GM18498 (cell line): Measurements from ENCODE around the gene F13B.
"Not testable (repeated sequence)": the region's sequence is repeated elsewhere in the genome, so short reads cannot be mapped to it uniquely, and the experiment has no call there.

Source experiments
- ATAC-seq: cut with Tn5 transposase; IDR thresholded peaks from one replicate; pipeline ENCODE4 v1.9.1; 2021; ENCODE audit warnings: mild to moderate bottlenecking, moderate library complexity; ENCODE audit not compliant: unreplicated experiment

Gene F13B

GRCh38 chr1:197042676-197043341, 24.3 kb downstream of the F13B start:
- ATAC-seq = no peak

- ATAC-seq = peak; percentile 94
These were observed 25.3 kb downstream of the F13B start for GRCh38 chr1:197041486-197042353.

GRCh38 chr1:197036861-197037260, 30.2 kb downstream of the F13B start:
- ATAC-seq = no peak

GRCh38 chr1:197034631-197035339, 32.3 kb downstream of the F13B start:
- not testable (repeated sequence) for ATAC-seq

- no peak for ATAC-seq
These were observed 37.3 kb downstream of the F13B start for GRCh38 chr1:197029749-197030148.

GRCh38 chr1:197027359-197027758, 39.7 kb downstream of the F13B start:
- ATAC-seq = no peak

- ATAC-seq = no peak
These were observed 42.6 kb downstream of the F13B start for GRCh38 chr1:197024460-197024859.

GRCh38 chr1:197021716-197022115, 45.3 kb downstream of the F13B start:
- ATAC-seq = no peak

GRCh38 chr1:197017558-197018146, 49.4 kb downstream of the F13B start:
- no peak for ATAC-seq

GRCh38 chr1:197016751-197017150, 50.3 kb downstream of the F13B start:
- ATAC-seq = no peak

- no peak for ATAC-seq
These were observed 53.8 kb downstream of the F13B start for GRCh38 chr1:197013234-197013633.

GRCh38 chr1:197011614-197012013, 55.4 kb downstream of the F13B start:
- no peak for ATAC-seq

GRCh38 chr1:197008861-197009260, 58.2 kb downstream of the F13B start:
- no peak for ATAC-seq

GRCh38 chr1:197003132-197003531, 63.9 kb downstream of the F13B start:
- ATAC-seq = no peak

- ATAC-seq = no peak
These were observed 65.2 kb downstream of the F13B start for GRCh38 chr1:197001828-197002227.

- no peak for ATAC-seq
These were observed 69.6 kb downstream of the F13B start for GRCh38 chr1:196997423-196997822.

GRCh38 chr1:196993916-196994315, 73.1 kb downstream of the F13B start:
- ATAC-seq = no peak

- ATAC-seq = not testable (repeated sequence)
These were observed 75.0 kb downstream of the F13B start for GRCh38 chr1:196991919-196992651.
